Neural crest cell (in vitro differentiated cells): ENCODE measurements around the gene AKT3. TPM values are rescaled to one million over a fixed set of nuclear protein-coding genes. Genes with fewer than 3 reads are reported as not detected.
A peak's percentile ranks its signal among the peaks of the same experiment; 100 is the strongest.

Source experiments
- DNase-seq: peaks from one replicate; pipeline ENCODE4 v3.0.0; 2021; ENCODE audit warnings: low read depth, mixed read lengths, low spot score
- H3K27ac Mint-ChIP-seq: one replicate; pipeline ENCODE4 v1.8.0; 2021; ENCODE audit warnings: mild to moderate bottlenecking, mixed read lengths; ENCODE audit not compliant: unreplicated experiment
- H3K27me3 Mint-ChIP-seq: 2 replicates; pipeline ENCODE4 v1.8.0; 2021; ENCODE audit warnings: low read depth, mild to moderate bottlenecking, mixed read lengths
- H3K36me3 Mint-ChIP-seq: 2 replicates; pipeline ENCODE4 v1.8.0; 2021; ENCODE audit warnings: low read depth, mild to moderate bottlenecking, mixed read lengths
- H3K4me1 Mint-ChIP-seq: 2 replicates; pipeline ENCODE4 v1.8.0; 2021; ENCODE audit warnings: mixed read lengths
- H3K4me3 Mint-ChIP-seq: one replicate; pipeline ENCODE4 v1.8.0; 2021; ENCODE audit warnings: mild to moderate bottlenecking, mixed read lengths
- H3K9me3 Mint-ChIP-seq: 2 replicates; pipeline ENCODE4 v1.8.0; 2021; ENCODE audit warnings: mixed read lengths
- CTCF ChIP-seq: fragments of 200-600 bp; sonication (generic); conservative IDR thresholded peaks from 2 replicates; pipeline ENCODE4 v1.5.0; 2021; ENCODE audit warnings: antibody characterized with exemption, mild to moderate bottlenecking
- total RNA-seq: library from RNA; stranded (reverse); gene quantifications from 2 replicates; pipeline ENCODE4 v1.2.1, GENCODE V29; 2021

The AKT3 gene
- total RNA-seq, 1 donor from 2014 or later = 38.2 TPM

DNA sequence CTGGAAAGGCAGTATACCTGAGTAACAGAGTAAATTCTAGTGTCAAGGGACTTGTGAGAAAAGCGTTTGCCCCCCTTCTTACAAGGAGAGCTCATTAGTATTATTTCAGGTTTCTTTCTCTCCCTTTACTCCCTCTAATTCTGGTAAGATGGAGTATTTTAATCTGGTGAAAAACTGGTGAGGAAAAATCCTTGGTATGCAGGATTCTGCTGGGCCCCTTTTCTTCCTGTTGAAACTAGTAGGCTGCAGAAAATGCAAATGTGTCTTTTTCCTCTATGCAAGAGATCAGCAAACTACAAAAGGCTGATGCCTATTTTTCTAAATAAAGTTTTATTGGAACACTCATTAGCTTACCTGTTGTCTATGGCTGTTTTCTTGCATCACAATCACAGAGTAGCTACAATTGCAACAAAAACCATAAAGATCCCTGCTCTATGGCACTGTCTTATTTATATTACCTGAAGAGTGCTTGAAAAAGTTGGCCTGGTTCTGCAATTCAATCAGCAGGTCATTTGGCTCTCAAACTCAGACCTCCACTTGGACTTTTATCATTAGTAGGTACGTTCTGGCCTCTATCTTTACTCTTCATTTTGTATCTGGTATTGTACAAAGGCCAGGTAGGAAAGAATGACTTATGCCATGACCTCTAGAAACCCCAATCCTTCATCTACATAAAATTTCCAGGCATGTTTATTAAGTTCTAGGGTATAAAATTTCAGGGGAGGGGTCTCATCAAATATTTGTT lies 109.6 kb downstream of the AKT3 start:
- Mint-ChIP-seq H3K4me1 (peaks cover 61% of the 10 kb centered on the region), H3K27me3 (no peaks in the 10 kb centered on the region), H3K27ac (no peak overlapping the region), H3K9me3 (peaks cover 6% of the 10 kb centered on the region), H3K4me3 (no peak overlapping the region), H3K36me3 (peaks cover 5% of the 10 kb centered on the region)
- TF ChIP-seq CTCF = no peak
- DNase-seq = no peak

DNA sequence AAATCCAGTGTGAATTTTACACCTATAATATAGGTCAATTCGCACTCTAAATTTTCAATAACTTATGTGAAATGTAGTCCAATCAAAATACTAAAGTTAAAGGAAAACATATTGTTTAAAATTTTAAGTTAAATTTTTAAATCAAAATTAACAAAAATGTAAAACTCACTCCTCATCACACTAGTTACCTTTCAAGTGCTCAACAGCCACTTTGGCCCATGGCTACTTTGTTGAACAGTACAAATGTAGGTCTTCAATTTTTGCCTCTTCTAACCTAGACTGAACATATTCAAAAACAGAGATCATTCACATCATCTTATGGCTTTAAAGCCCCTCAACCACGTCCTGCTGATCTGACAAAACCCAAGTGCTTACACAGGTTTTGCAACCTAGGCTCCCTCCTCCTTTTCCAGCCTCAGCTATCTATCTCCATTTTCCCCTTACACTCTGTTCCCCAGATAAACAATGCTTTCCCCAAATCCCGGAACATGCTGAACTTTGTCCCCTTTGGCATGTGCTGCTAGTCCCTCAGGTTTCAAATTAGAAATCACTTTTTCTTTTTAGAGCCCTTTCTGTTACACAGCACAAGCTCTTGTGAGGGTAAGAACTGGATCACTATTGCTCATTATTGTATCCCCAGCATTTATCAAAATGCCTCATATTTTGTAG lies 110.6 kb downstream of the AKT3 start:
- TF ChIP-seq CTCF = no peak

GRCh38 chr1:243738020-243738419 lies 112.0 kb downstream of the AKT3 start:
- peak; percentile 46 for DNase-seq
- H3K36me3 Mint-ChIP-seq = peaks cover 5% of the 10 kb centered on the region
- peak overlapping the region; percentile 50 for H3K4me3 Mint-ChIP-seq
- H3K9me3 Mint-ChIP-seq = peaks cover 4% of the 10 kb centered on the region
- H3K27me3 Mint-ChIP-seq = no peaks in the 10 kb centered on the region
- peaks cover 46% of the 10 kb centered on the region for H3K4me1 Mint-ChIP-seq
- TF ChIP-seq CTCF = no peak
- H3K27ac Mint-ChIP-seq = peak overlapping the region; percentile 3

More for the DNA sequence above, 110.6 kb downstream of the AKT3 start:
- H3K4me1 Mint-ChIP-seq = peaks cover 52% of the 10 kb centered on the region
- H3K9me3 Mint-ChIP-seq = peaks cover 6% of the 10 kb centered on the region
- H3K4me3 Mint-ChIP-seq = no peak overlapping the region
- H3K27ac Mint-ChIP-seq = no peak overlapping the region
- no peak for DNase-seq
- peaks cover 5% of the 10 kb centered on the region for H3K36me3 Mint-ChIP-seq
- no peaks in the 10 kb centered on the region for H3K27me3 Mint-ChIP-seq

DNA sequence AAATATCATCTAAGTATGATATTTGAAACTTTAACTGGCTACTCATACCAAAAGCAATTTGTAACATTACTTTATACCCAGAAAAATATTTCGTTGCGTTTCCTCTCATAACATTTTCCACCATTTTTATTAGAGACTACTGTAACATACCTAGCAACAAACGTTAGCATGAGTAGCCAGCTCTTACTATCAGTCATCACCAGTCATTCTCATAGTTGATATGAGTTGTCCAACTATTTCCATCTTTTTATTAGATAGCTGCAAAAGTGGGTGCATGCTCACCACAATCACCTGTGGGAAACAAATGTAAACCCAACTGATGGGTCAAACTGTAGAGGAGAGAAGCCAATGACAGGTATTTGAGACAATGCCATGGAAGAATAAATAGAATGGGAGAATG lies 114.6 kb downstream of the AKT3 start:
- TF ChIP-seq CTCF = no peak
- Mint-ChIP-seq H3K4me1 (peaks cover 52% of the 10 kb centered on the region), H3K27ac (no peak overlapping the region), H3K9me3 (no peaks in the 10 kb centered on the region), H3K36me3 (no peaks in the 10 kb centered on the region), H3K4me3 (no peak overlapping the region), H3K27me3 (no peaks in the 10 kb centered on the region)
- DNase-seq = no peak

DNA sequence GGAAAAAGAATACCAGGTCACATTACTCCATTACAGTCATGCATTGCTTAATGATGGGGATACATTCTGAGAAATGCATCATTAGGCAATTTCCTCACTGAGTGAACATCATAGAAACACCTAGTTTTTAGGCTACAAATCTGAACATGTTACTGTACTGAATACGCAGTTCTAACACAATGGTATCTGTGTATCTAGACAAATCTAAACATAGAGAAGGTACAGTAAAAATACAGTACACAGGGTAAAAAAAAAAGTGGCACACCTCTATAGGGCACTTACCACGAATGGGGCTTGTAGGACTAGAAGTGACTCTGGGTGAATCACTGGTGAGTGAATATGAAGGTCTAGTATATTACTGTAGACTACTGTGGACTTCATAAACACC lies 115.7 kb downstream of the AKT3 start:
- DNase-seq = no peak
- H3K4me3 Mint-ChIP-seq = no peak overlapping the region
- peaks cover 40% of the 10 kb centered on the region for H3K4me1 Mint-ChIP-seq
- no peak overlapping the region for H3K27ac Mint-ChIP-seq
- no peak for TF ChIP-seq CTCF
- peaks cover 2% of the 10 kb centered on the region for H3K36me3 Mint-ChIP-seq
- H3K9me3 Mint-ChIP-seq = no peaks in the 10 kb centered on the region
- H3K27me3 Mint-ChIP-seq = no peaks in the 10 kb centered on the region
